Fibroblast of skin of right biceps (primary cell): ENCODE results near the gene CCT8.

ENCODE experiments used
- DNase-seq: peaks from one replicate; pipeline ENCODE4 v3.0.0-alpha.2; 2013

The CCT8 gene

GRCh38 chr21:29073222-29074006, at the start of gene CCT8:
TSS of gene CCT8 (minus strand) at chr21:29073648. CDS start at chr21:29073590, 58 bp downstream.
- peak; percentile 100 for DNase-seq

- DNase-seq, result no peak
Measured at GRCh38 chr21:29121759-29122158, 48.3 kb upstream of the CCT8 start.

GRCh38 chr21:29117372-29117955, 44.0 kb upstream of the CCT8 start:
- DNase-seq, result no peak

- DNase-seq, result peak; percentile 35
Measured at GRCh38 chr21:29115899-29116298, 42.5 kb upstream of the CCT8 start.

GRCh38 chr21:29114765-29115500, 41.5 kb upstream of the CCT8 start:
- DNase-seq, result peak; percentile 78

- DNase-seq, result peak; percentile 59
Measured at GRCh38 chr21:29105218-29105617, 31.8 kb upstream of the CCT8 start.

- DNase-seq, result peak; percentile 34
Measured at GRCh38 chr21:29104239-29104708, 30.8 kb upstream of the CCT8 start.

GRCh38 chr21:29102791-29103257, 29.4 kb upstream of the CCT8 start:
- no peak for DNase-seq

- DNase-seq, result no peak
Measured at GRCh38 chr21:29098156-29098555, 24.7 kb upstream of the CCT8 start.

- no peak for DNase-seq
Measured at GRCh38 chr21:29096218-29097015, 23.0 kb upstream of the CCT8 start.

- peak; percentile 59 for DNase-seq
Measured at GRCh38 chr21:29092102-29092959, 18.9 kb upstream of the CCT8 start.

GRCh38 chr21:29091033-29091432, 17.6 kb upstream of the CCT8 start:
- peak; percentile 82 for DNase-seq

- no peak for DNase-seq
Measured at GRCh38 chr21:29085106-29085752, 11.8 kb upstream of the CCT8 start.

- DNase-seq, result no peak
Measured at GRCh38 chr21:29084372-29084771, 10.9 kb upstream of the CCT8 start.

- DNase-seq, result no peak
Measured at GRCh38 chr21:29083306-29083705, 9.9 kb upstream of the CCT8 start.

GRCh38 chr21:29082046-29082815, 8.8 kb upstream of the CCT8 start:
- DNase-seq, result no peak

GRCh38 chr21:29080454-29080941, 7.0 kb upstream of the CCT8 start:
- no peak for DNase-seq

GRCh38 chr21:29078869-29079767, 5.7 kb upstream of the CCT8 start:
- DNase-seq, result no peak

- peak; percentile 55 for DNase-seq
Measured at GRCh38 chr21:29077651-29078090, 4.2 kb upstream of the CCT8 start.
